Adrenal gland (tissue), 12 donors: Measurements from ENCODE around the gene COL25A1. TPM values are rescaled to one million over a fixed set of nuclear protein-coding genes. Genes with fewer than 3 reads are reported as not detected.

Source experiments
- DNase-seq, 7 donors: peaks; one replicate each; pipeline ENCODE4 v3.0.0-alpha.2; 2019 to 2020
- H3K27ac ChIP-seq, 5 donors: fragments of 200-600 bp; sonication (generic) in 4 of 5; 1 replicate in 3 of 5; 2 replicates in 2 of 5; pipeline versions ENCODE4 v1.5.1 to v1.8.0; 2016 to 2020; ENCODE audit warnings: mild to moderate bottlenecking in 1 of 5
- H3K27me3 ChIP-seq: fragments of 200-600 bp; 2 replicates; pipeline ENCODE4 v1.8.0; 2021
- H3K36me3 ChIP-seq, 2 donors: fragments of 200-600 bp; replicated peaks in 1 of 2; 1 replicate in 1 of 2; 2 replicates in 1 of 2; pipeline versions ENCODE4 v1.5.1 to v1.8.0; 2018 to 2022
- H3K4me1 ChIP-seq, 2 donors: fragments of 200-600 bp; replicated peaks in 1 of 2; 1 replicate in 1 of 2; 2 replicates in 1 of 2; pipeline versions ENCODE4 v1.5.1 to v1.8.0; 2018 to 2021
- H3K4me3 ChIP-seq, 4 donors: fragments of 200-600 bp; sonication (generic) in 3 of 4; one replicate each; pipeline ENCODE4 v1.5.1; 2016 to 2018
- H3K9me3 ChIP-seq, 3 donors: fragments of 200-600 bp; sonication (generic) in 1 of 3; replicated peaks in 1 of 3; 1 replicate in 2 of 3; 2 replicates in 1 of 3; pipeline versions ENCODE4 v1.5.1 to v1.8.0; 2016 to 2021
- CTCF ChIP-seq, 6 experiments: fragments of 450-650 bp in 4 of 6; fragments of 200-600 bp in 2 of 6; sonication (generic) in 1 of 6; IDR thresholded peaks; 1 replicate in 5 of 6; 2 replicates in 1 of 6; pipeline versions ENCODE4 v1.5.1 to v1.8.0; 2016 to 2021; ENCODE audit warnings: antibody characterized with exemption in 6 of 6, mild to moderate bottlenecking in 2 of 6, moderate library complexity in 1 of 6
- POLR2A ChIP-seq, 2 donors: fragments of 450-650 bp; IDR thresholded peaks; one replicate each; pipeline ENCODE4 v1.6.1; 2017; ENCODE audit warnings: antibody characterized with exemption in 2 of 2, mild to moderate bottlenecking in 2 of 2, moderate library complexity in 1 of 2
- WGBS, 4 donors: extraction: QIAGEN DNeasy Blood & Tissue Kit in 2 of 4; methylation state at CpG; one replicate each; pipeline versions ENCODE4 v1.1.5 to v1.1.7; 2013 to 2017; 5-methylcytosine and 5-hydroxymethylcytosine counted together
- intact Hi-C, 2 donors: fragments of 100-400 bp; cut with DNase I; formaldehyde crosslinking; loops; one replicate each; pipeline versions ENCODE4 v1.14.1 to v1.15.0; 2022 to 2023
- polyA plus RNA-seq, 3 donors: library from polyadenylated mRNA; stranded (reverse); fragments of 200-250 nt in 2 of 3; fragments of 350-450 nt in 1 of 3; fragmentation: Illumina TruSeq in 1 of 3; extraction: RNeasy Lipid Tissue Mini Kit (QIAGEN cat#74804) in 1 of 3; gene quantifications; one replicate each; pipeline ENCODE4 v1.2.3, GENCODE V29; 2013 to 2014
- total RNA-seq, 9 donors: library from RNA; depleted of rRNA in 4 of 9; stranded (reverse); fragments of >200 nt in 4 of 9; fragments of 120-200 nt in 1 of 9; fragmentation: NEBNext Ultra II Directional in 1 of 9; extraction: Animal tissue kit (Norgen Biotek cat#: 25700) in 1 of 9; gene quantifications; one replicate each; pipeline versions ENCODE4 v1.1.0 to v1.2.4, GENCODE V29; 2013 to 2023
- donor health status: healthy with polysubstance abuse.
- donor health status: Bipolar disorder and iron deficiency.
- donor health status: DM: yes; HTN: yes; CAD: no.
- donor health status: DM: no; HTN: no; CAD: no.
- donor health status: DM: no; HTN: no; CAD: no.
- donor health status: DM: yes; HTN: yes; CAD: no.

The COL25A1 gene
- total and polyA plus RNA-seq, 12 donors, result 0.05 to 2.1 (median 0.47) TPM

GRCh38 chr4:109171070-109171469 is 131.4 kb downstream of the COL25A1 start:
- no peaks in the 10 kb centered on the region for H3K4me1 ChIP-seq
- no peaks in the 10 kb centered on the region for H3K36me3 ChIP-seq
- H3K4me3 ChIP-seq, result no peak overlapping the region
- H3K9me3 ChIP-seq, result no peaks in the 10 kb centered on the region
- no peak overlapping the region for H3K27ac ChIP-seq
- intact Hi-C loops, result no loop called here
- TF ChIP-seq POLR2A (IDR thresholded peaks at IDR 0.05) (no peak), CTCF (IDR thresholded peaks at IDR 0.05) (no peak)
- no peak for DNase-seq
- H3K27me3 ChIP-seq, result no peaks in the 10 kb centered on the region

- H3K27me3 ChIP-seq, result no peaks in the 10 kb centered on the region
- no peak overlapping the region for H3K27ac ChIP-seq
- H3K9me3 ChIP-seq, result no peaks in the 10 kb centered on the region
- H3K4me3 ChIP-seq, result no peak overlapping the region
- intact Hi-C loops, result no loop called here
- TF ChIP-seq CTCF (IDR thresholded peaks at IDR 0.05) (no peak), POLR2A (IDR thresholded peaks at IDR 0.05) (no peak)
- WGBS, 4 donors, result 60 to 78% (median 71%) methylated on average over 1 of the region's 1 CpG
- no peaks in the 10 kb centered on the region for H3K36me3 ChIP-seq
- H3K4me1 ChIP-seq, result no peaks in the 10 kb centered on the region
- DNase-seq, result no peak
Measured at GRCh38 chr4:109169170-109169569, 133.3 kb downstream of the COL25A1 start.

- Histone ChIP-seq H3K9me3 (no peaks in the 10 kb centered on the region), H3K27me3 (no peaks in the 10 kb centered on the region), H3K4me1 (no peaks in the 10 kb centered on the region), H3K27ac (no peak overlapping the region), H3K36me3 (no peaks in the 10 kb centered on the region), H3K4me3 (no peak overlapping the region)
- DNase-seq, result no peak
- intact Hi-C loops, result no loop called here
- 71 to 84% (median 79%) methylated on average over 3 of the region's 3 CpGs for WGBS, 4 donors
- TF ChIP-seq POLR2A (IDR thresholded peaks at IDR 0.05) (no peak), CTCF (IDR thresholded peaks at IDR 0.05) (no peak)
Measured at GRCh38 chr4:109166586-109166985, 135.9 kb downstream of the COL25A1 start.

DNA sequence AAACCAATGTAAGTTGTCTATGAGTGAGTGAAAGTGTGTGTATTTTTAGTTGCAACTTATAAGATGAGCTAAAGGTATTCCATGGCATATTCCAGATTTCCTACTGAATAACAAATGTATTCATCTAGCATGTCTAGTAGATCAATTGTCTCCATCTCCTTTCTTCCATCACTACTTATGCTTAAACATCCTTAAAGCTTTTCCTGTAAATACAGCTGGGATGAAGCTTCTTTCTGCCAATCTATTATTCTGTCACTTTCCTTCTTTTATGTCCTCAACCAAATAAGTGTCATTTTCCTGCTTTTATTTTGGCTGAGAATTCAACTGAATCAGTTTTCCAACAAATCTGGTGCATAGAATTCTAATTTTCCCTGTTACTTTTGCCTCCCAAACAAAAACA is 136.3 kb downstream of the COL25A1 start:
- Histone ChIP-seq H3K4me1 (no peaks in the 10 kb centered on the region), H3K36me3 (no peaks in the 10 kb centered on the region), H3K27ac (no peak overlapping the region), H3K9me3 (no peaks in the 10 kb centered on the region), H3K27me3 (no peaks in the 10 kb centered on the region), H3K4me3 (no peak overlapping the region)
- intact Hi-C loops, result no loop called here
- TF ChIP-seq POLR2A (IDR thresholded peaks at IDR 0.05), result no peak
- no peak for TF ChIP-seq CTCF (IDR thresholded peaks at IDR 0.05)
- no peak for DNase-seq
